Endothelial cell of umbilical vein (primary cell): Measurements from ENCODE around the gene GALNT2. TPM values are rescaled to one million over a fixed set of nuclear protein-coding genes. Genes with fewer than 3 reads are reported as not detected.

Experiments
- BruUV-seq: library from RNA; stranded (reverse); fragments of 400-500 nt; replicated peaks from 2 replicates; lab custom pipeline; 2021; lab: Mats Ljungman, UMichigan
- CTCF ChIA-PET: fragments of 300-600, 350-600 bp; sonication (Branson Sonifier 250); formaldehyde crosslinking; loops from one replicate; lab custom pipeline; 2021; ENCODE audit warnings: antibody characterized with exemption, inconsistent platforms; lab: Charles Lee
- POLR2A ChIA-PET: fragments of 300-600, 350-600 bp; sonication (Branson Sonifier 250); formaldehyde crosslinking; loops from one replicate; lab custom pipeline; 2021; ENCODE audit warnings: antibody characterized with exemption, inconsistent platforms; lab: Charles Lee
- DNase-seq: peaks from one replicate; pipeline ENCODE4 v3.0.0-alpha.2; 2011; ENCODE audit warnings: low read depth, low spot score
- FAIRE-seq: peaks from 2 replicates; lab custom pipeline; 2011; peaks lifted over from hg19 to GRCh38; lab: Jason Lieb, UNC
- H2AFZ ChIP-seq: 2 replicates; pipeline ENCODE4 v1.6.0; 2012; ENCODE audit warnings: low read depth, low read length, control low read depth, inconsistent platforms
- H3K27ac ChIP-seq: 2 replicates; pipeline ENCODE4 v1.5.1; 2011; ENCODE audit warnings: low read depth, mild to moderate bottlenecking, control low read depth, low read length, moderate library complexity; ENCODE audit not compliant: insufficient read depth
- H3K27me3 ChIP-seq, 2 experiments: 2 replicates each; pipeline versions ENCODE4 v1.6.0 to v1.6.1; 2011; ENCODE audit warnings: low read length in 2 of 2, mixed read lengths in 1 of 2; ENCODE audit not compliant: control insufficient read depth in 2 of 2, insufficient read depth in 2 of 2
- H3K36me3 ChIP-seq, 2 experiments: 2 replicates in 1 of 2; 3 replicates in 1 of 2; pipeline ENCODE4 v1.5.1; 2011; ENCODE audit warnings: low read length in 2 of 2, mild to moderate bottlenecking in 1 of 2, moderate library complexity in 1 of 2; ENCODE audit not compliant: control insufficient read depth in 2 of 2, insufficient read depth in 2 of 2; ENCODE audit errors: extremely low read depth in 1 of 2
- H3K4me1 ChIP-seq: 3 replicates; pipeline ENCODE4 v1.5.1; 2011; ENCODE audit warnings: mild to moderate bottlenecking, low read length; ENCODE audit not compliant: control insufficient read depth, insufficient read depth; ENCODE audit errors: extremely low read depth
- H3K4me2 ChIP-seq: 2 replicates; pipeline ENCODE4 v1.6.1; 2011; ENCODE audit warnings: low read length, control low read depth, mixed read lengths; ENCODE audit not compliant: insufficient read depth
- H3K4me3 ChIP-seq, 3 experiments: fragments of 200-600 bp in 1 of 3; sonication (generic), shearing (Covaris generic) in 1 of 3; replicated peaks in 1 of 3; 2 replicates each; pipeline ENCODE4 v1.5.1; 2011 to 2016; ENCODE audit warnings: control low read depth in 3 of 3, low read length in 3 of 3, mild to moderate bottlenecking in 2 of 3, inconsistent platforms in 1 of 3, low read depth in 1 of 3, moderate library complexity in 1 of 3; ENCODE audit not compliant: insufficient read depth in 1 of 3
- H3K79me2 ChIP-seq: 2 replicates; pipeline ENCODE4 v1.6.0; 2012; ENCODE audit warnings: low read length, inconsistent platforms; ENCODE audit not compliant: control insufficient read depth, insufficient read depth
- H3K9ac ChIP-seq: replicated peaks from 2 replicates; pipeline ENCODE3; 2011; ENCODE audit warnings: low read length, control low read depth; ENCODE audit not compliant: insufficient read depth; ENCODE audit errors: extremely low read depth
- H3K9me1 ChIP-seq: replicated peaks from 3 replicates; pipeline ENCODE4 v1.6.0; 2011; ENCODE audit warnings: mild to moderate bottlenecking, low read length; ENCODE audit not compliant: control insufficient read depth, insufficient read depth; ENCODE audit errors: extremely low read depth
- H3K9me3 ChIP-seq: replicated peaks from 2 replicates; pipeline ENCODE4 v1.5.1; 2012; ENCODE audit warnings: low read length, inconsistent platforms; ENCODE audit not compliant: control insufficient read depth, insufficient read depth
- H4K20me1 ChIP-seq: replicated peaks from 2 replicates; pipeline ENCODE3; 2011; ENCODE audit warnings: mild to moderate bottlenecking, low read length; ENCODE audit not compliant: control insufficient read depth, insufficient read depth; ENCODE audit errors: extremely low read depth
- CTCF ChIP-seq, 2 donors: IDR thresholded peaks; 1 replicate in 1 of 2; 2 replicates in 1 of 2; pipeline ENCODE4 v1.5.1; 2011; ENCODE audit warnings: low read length in 2 of 2, mild to moderate bottlenecking in 2 of 2, moderate library complexity in 2 of 2, control low read depth in 1 of 2, inconsistent platforms in 1 of 2, low read depth in 1 of 2; ENCODE audit not compliant: insufficient read depth in 1 of 2; ENCODE audit errors: extremely low read depth in 1 of 2
- EZH2 ChIP-seq: IDR thresholded peaks from 2 replicates; pipeline ENCODE4 v1.6.1; 2012; ENCODE audit warnings: borderline replicate concordance, low read depth, mild to moderate bottlenecking, moderate library complexity, low read length, inconsistent platforms; ENCODE audit not compliant: severe bottlenecking
- FOS ChIP-seq: IDR thresholded peaks from 2 replicates; pipeline ENCODE4 v1.6.1; 2011; ENCODE audit warnings: mild to moderate bottlenecking, low read length, moderate library complexity, borderline replicate concordance; ENCODE audit not compliant: insufficient read depth
- GATA2 ChIP-seq: IDR thresholded peaks from 2 replicates; pipeline ENCODE4 v1.7.0; 2011; ENCODE audit warnings: low read depth, mild to moderate bottlenecking, moderate library complexity, mixed read lengths, low read length; ENCODE audit not compliant: insufficient read length, insufficient read depth
- JUN ChIP-seq: IDR thresholded peaks from 2 replicates; pipeline ENCODE4 v1.6.1; 2011; ENCODE audit warnings: borderline replicate concordance, low read depth; ENCODE audit not compliant: insufficient read length, insufficient read depth
- MAX ChIP-seq: IDR thresholded peaks from 2 replicates; pipeline ENCODE4 v1.6.1; 2011; ENCODE audit not compliant: insufficient read depth, insufficient read length
- MYC ChIP-seq: IDR thresholded peaks from one replicate; pipeline ENCODE4 v1.6.1; 2011; ENCODE audit warnings: mild to moderate bottlenecking, low read depth, low read length
- POLR2A ChIP-seq: IDR thresholded peaks from 2 replicates; pipeline ENCODE4 v1.6.1; 2012; ENCODE audit warnings: low read depth, mild to moderate bottlenecking, control low read depth, low read length
- POLR2AphosphoS5 ChIP-seq: IDR thresholded peaks from 2 replicates; pipeline ENCODE4 v1.6.1; 2012; ENCODE audit warnings: low read depth, mild to moderate bottlenecking, control low read depth, low read length, moderate library complexity; ENCODE audit not compliant: insufficient read depth
- dilution Hi-C: fragments of 300-500 bp; cut with MboI; formaldehyde crosslinking; loops from one replicate; pipeline ENCODE4 v1.15.0; 2019; ENCODE audit warnings: low sequenced_read_pairs; ENCODE audit not compliant: extremely low pct_ligation_motif_present
- intact Hi-C: fragments of 100-400 bp; cut with micrococcal nuclease; formaldehyde crosslinking; loops from one replicate; pipeline ENCODE4 v1.10.0; 2022
- polyA plus RNA-seq, 4 experiments: library from polyadenylated mRNA; depleted of rRNA in 3 of 4; stranded (reverse) in 3 of 4; unstranded in 1 of 4; fragments of >200 nt; gene quantifications; 2 replicates each; pipeline versions ENCODE4 v1.2.1 to v1.2.3, GENCODE V29; 2011 to 2012; ENCODE audit warnings: missing spikeins in 1 of 4
- total RNA-seq: library from RNA; stranded (reverse); gene quantifications from 2 replicates; pipeline ENCODE4 v1.2.3, GENCODE V29; 2021

The GALNT2 gene
- total and polyA plus RNA-seq, 2 donors (not counting 3 experiments of a cell fraction or from before 2014, with no cell fraction given) = 56.3 to 77.5 TPM

GRCh38 chr1:230315099-230315498, 248.1 kb downstream of the GALNT2 start:
- intact Hi-C loops = loop anchor here (10.0 kb wide), 2 partner anchors 420 to 470 kb away; no protein-coding TSS in a partner anchor
- H4K20me1 ChIP-seq = no peaks in the 10 kb centered on the region
- no peak overlapping the region for H3K27ac ChIP-seq
- H3K79me2 ChIP-seq = no peaks in the 10 kb centered on the region
- H3K9ac ChIP-seq = no peak overlapping the region
- no peaks in the 10 kb centered on the region for H3K9me3 ChIP-seq
- FAIRE-seq (no peak), DNase-seq (no peak)
- BruUV-seq = no TSS peak
- H3K36me3 ChIP-seq = no peaks in the 10 kb centered on the region
- TF ChIP-seq EZH2 (no peak), CTCF (IDR thresholded peaks at IDR 0.05; ENCODE audit: extremely low read depth in 1 of 2, insufficient read depth in 1 of 2, low read depth in 1 of 2, low read length in 2 of 2) (no peak), POLR2AphosphoS5 (no peak), JUN (no peak), POLR2A (no peak), GATA2 (no peak), MAX (no peak), FOS (no peak), MYC (no peak)
- no peaks in the 10 kb centered on the region for H3K4me1 ChIP-seq
- H3K27me3 ChIP-seq = no peaks in the 10 kb centered on the region
- H3K9me1 ChIP-seq = no peaks in the 10 kb centered on the region
- ChIA-PET CTCF (interaction anchor here (0.7 to 1.6 kb wide), 3 partner anchors 654 to 752 kb away, joined by 3 to 7 read pairs (median 3); no protein-coding TSS in a partner anchor), POLR2A (no interaction called here)
- H2AFZ ChIP-seq = no peak overlapping the region
- dilution Hi-C loops = no loop called here
- no peak overlapping the region for H3K4me2 ChIP-seq
- H3K4me3 ChIP-seq = no peak overlapping the region
